OCI-LY3 (cell line): ENCODE measurements around the gene MPIG6B.

ENCODE experiments used
- H2AFZ ChIP-seq: fragments of 200-600, 300-600 bp; shearing (Covaris generic); 2 replicates; pipeline ENCODE4 v1.6.0; 2014; ENCODE audit warnings: antibody characterized with exemption, low read depth, low read length
- H3K27ac ChIP-seq: fragments of 200-600, 300-600 bp; sonication (generic); 2 replicates; pipeline ENCODE4 v1.5.1; 2014; ENCODE audit warnings: mild to moderate bottlenecking, low read length, moderate library complexity, mixed read lengths
- H3K27me3 ChIP-seq: fragments of 200-600, 300-600 bp; sonication (generic); 2 replicates; pipeline ENCODE4 v1.6.1; 2014; ENCODE audit warnings: low read depth, low read length, mixed read lengths
- H3K36me3 ChIP-seq: fragments of 200-600, 300-600 bp; sonication (generic); replicated peaks from 2 replicates; pipeline ENCODE3; 2014; ENCODE audit warnings: low read depth, low read length, mixed read lengths
- H3K4me1 ChIP-seq: fragments of 300-600, 200-600 bp; sonication (generic); 2 replicates; pipeline ENCODE4 v1.6.1; 2014; ENCODE audit warnings: low read length, mixed read lengths
- H3K4me2 ChIP-seq: fragments of 200-600, 300-600 bp; sonication (generic); 2 replicates; pipeline ENCODE4 v1.6.1; 2014; ENCODE audit warnings: low read length, mixed read lengths
- H3K4me3 ChIP-seq: fragments of 300-600, 200-600 bp; sonication (generic); 2 replicates; pipeline ENCODE4 v1.5.1; 2014; ENCODE audit warnings: antibody characterized with exemption, mild to moderate bottlenecking, low read length, moderate library complexity
- H3K79me2 ChIP-seq: fragments of 300-600, 200-600 bp; shearing (Covaris generic); 2 replicates; pipeline ENCODE4 v1.6.1; 2014; ENCODE audit warnings: mild to moderate bottlenecking, low read length, mixed read lengths
- H3K9ac ChIP-seq: fragments of 300-600, 200-600 bp; shearing (Covaris generic); 2 replicates; pipeline ENCODE4 v1.6.0; 2014; ENCODE audit warnings: mild to moderate bottlenecking, low read length, moderate library complexity
- H3K9me3 ChIP-seq: fragments of 200-600, 300-600 bp; shearing (Covaris generic); 2 replicates; pipeline ENCODE4 v1.6.1; 2014; ENCODE audit warnings: low read length, mixed read lengths; ENCODE audit not compliant: insufficient read depth
- H4K20me1 ChIP-seq: fragments of 200-600, 300-600 bp; sonication (generic); 2 replicates; pipeline ENCODE4 v1.6.1; 2016; ENCODE audit warnings: low read length, mixed read lengths; ENCODE audit not compliant: insufficient read depth
- EZH2phosphoT487 ChIP-seq: fragments of 200-600 bp; shearing (Covaris generic); IDR thresholded peaks from 2 replicates; pipeline ENCODE4 v1.6.1; 2018; ENCODE audit warnings: antibody characterized with exemption, mixed run types, low read depth
- TF ChIP-seq, protein P1 (sequence below): fragments of 200-600, 300-600 bp; sonication (generic); IDR thresholded peaks from 2 replicates; pipeline ENCODE4 v1.5.1; 2014; ENCODE audit warnings: antibody characterized with exemption, low read length, low read depth

The MPIG6B gene

DNA sequence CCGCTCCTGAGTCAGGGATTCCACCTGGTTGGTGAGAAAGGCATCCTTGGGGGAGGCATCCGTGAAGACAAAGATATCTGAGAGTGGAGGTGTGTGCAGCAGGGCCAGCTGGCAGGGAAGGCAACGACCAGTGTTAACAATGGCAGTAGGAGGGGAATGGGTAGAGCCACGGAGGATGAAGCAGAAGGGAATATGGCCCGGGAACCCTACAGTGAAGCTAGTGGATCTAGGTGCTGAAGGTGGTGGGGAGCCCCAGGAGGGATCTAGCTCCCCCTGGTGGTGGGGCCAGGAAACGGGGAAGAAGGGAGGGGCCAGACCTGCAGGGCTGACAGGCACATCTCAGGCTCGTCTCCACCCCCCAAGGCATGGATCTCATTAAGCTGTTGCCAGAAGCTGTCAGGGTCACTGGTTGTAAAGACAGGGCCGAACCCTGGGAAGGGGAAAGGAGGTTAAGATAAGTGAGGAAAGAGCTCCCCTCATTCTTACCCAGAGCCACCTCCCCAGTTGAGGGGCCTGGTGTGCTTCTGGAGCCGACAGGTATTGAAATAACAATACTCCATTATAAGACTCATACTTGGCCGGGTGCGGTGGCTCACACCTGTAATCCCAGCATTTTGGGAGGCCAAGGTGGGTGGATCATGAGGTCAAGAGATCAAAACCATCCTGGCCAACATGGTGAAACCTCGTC is 46.7 kb downstream of the MPIG6B start:
- no peak overlapping the region for H2AFZ ChIP-seq
- H3K9me3 ChIP-seq = no peaks in the 10 kb centered on the region
- no peak overlapping the region for H3K4me3 ChIP-seq
- no peak for TF ChIP-seq EZH2phosphoT487
- TF ChIP-seq, protein P1, sequence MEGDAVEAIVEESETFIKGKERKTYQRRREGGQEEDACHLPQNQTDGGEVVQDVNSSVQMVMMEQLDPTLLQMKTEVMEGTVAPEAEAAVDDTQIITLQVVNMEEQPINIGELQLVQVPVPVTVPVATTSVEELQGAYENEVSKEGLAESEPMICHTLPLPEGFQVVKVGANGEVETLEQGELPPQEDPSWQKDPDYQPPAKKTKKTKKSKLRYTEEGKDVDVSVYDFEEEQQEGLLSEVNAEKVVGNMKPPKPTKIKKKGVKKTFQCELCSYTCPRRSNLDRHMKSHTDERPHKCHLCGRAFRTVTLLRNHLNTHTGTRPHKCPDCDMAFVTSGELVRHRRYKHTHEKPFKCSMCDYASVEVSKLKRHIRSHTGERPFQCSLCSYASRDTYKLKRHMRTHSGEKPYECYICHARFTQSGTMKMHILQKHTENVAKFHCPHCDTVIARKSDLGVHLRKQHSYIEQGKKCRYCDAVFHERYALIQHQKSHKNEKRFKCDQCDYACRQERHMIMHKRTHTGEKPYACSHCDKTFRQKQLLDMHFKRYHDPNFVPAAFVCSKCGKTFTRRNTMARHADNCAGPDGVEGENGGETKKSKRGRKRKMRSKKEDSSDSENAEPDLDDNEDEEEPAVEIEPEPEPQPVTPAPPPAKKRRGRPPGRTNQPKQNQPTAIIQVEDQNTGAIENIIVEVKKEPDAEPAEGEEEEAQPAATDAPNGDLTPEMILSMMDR = peak; percentile 72
- no peaks in the 10 kb centered on the region for H3K27me3 ChIP-seq
- no peak overlapping the region for H3K9ac ChIP-seq
- no peak overlapping the region for H3K4me2 ChIP-seq
- no peak overlapping the region for H3K27ac ChIP-seq
- H3K4me1 ChIP-seq = no peaks in the 10 kb centered on the region
- H3K79me2 ChIP-seq = no peaks in the 10 kb centered on the region
- H3K36me3 ChIP-seq = no peaks in the 10 kb centered on the region
- no peaks in the 10 kb centered on the region for H4K20me1 ChIP-seq

DNA sequence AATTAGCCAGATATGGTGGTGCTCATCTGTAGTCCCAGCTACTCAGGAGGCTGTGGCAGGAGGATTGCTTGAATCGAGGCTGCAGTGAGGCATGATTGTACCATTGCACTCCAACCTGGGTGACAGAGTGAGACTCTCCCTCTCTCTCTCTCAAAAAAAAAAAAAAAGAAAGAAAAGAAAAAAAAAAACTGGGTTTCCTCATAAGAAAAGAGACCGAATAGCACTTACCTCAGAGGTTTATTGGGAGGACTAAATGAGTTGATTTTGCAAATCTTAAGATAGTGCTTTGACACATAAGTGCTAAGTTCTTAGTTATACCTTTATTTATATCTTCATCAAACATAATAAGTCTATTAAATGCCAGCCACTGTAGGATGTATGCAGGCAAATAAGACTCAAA is 47.7 kb downstream of the MPIG6B start:
- Histone ChIP-seq H3K9me3 (no peaks in the 10 kb centered on the region), H3K79me2 (no peaks in the 10 kb centered on the region), H3K27me3 (no peaks in the 10 kb centered on the region), H3K4me1 (no peaks in the 10 kb centered on the region), H3K4me3 (no peak overlapping the region), H3K27ac (no peak overlapping the region), H3K9ac (no peak overlapping the region), H3K36me3 (no peaks in the 10 kb centered on the region), H4K20me1 (no peaks in the 10 kb centered on the region), H3K4me2 (no peak overlapping the region), H2AFZ (no peak overlapping the region)
- no peak for TF ChIP-seq EZH2phosphoT487
- TF ChIP-seq, protein P1 = no peak

DNA sequence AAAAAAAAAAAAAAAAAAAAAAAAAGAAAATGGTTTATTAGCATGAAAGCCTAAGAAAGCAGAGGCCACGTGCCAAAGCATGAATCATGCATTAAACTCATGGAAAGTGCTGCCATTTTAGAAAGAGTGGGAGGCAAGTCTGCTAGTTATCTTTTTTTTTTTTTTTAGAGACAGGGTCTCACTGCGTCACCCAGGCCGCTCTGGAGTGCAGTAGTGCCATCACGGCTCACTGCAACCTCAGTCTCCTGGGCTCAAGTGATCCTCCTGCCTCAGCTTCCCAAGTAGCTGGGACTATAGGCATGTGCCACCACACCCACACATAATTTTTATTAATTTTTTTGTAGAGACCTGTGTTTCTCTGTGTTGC is 48.8 kb downstream of the MPIG6B start:
- peaks cover 2% of the 10 kb centered on the region for H3K4me1 ChIP-seq
- TF ChIP-seq EZH2phosphoT487 = no peak
- TF ChIP-seq, protein P1 = no peak
- no peak overlapping the region for H3K4me3 ChIP-seq
- no peak overlapping the region for H3K9ac ChIP-seq
- no peak overlapping the region for H2AFZ ChIP-seq
- H4K20me1 ChIP-seq = no peaks in the 10 kb centered on the region
- no peak overlapping the region for H3K27ac ChIP-seq
- no peaks in the 10 kb centered on the region for H3K36me3 ChIP-seq
- no peaks in the 10 kb centered on the region for H3K9me3 ChIP-seq
- H3K79me2 ChIP-seq = no peaks in the 10 kb centered on the region
- H3K4me2 ChIP-seq = no peak overlapping the region
- no peaks in the 10 kb centered on the region for H3K27me3 ChIP-seq

DNA sequence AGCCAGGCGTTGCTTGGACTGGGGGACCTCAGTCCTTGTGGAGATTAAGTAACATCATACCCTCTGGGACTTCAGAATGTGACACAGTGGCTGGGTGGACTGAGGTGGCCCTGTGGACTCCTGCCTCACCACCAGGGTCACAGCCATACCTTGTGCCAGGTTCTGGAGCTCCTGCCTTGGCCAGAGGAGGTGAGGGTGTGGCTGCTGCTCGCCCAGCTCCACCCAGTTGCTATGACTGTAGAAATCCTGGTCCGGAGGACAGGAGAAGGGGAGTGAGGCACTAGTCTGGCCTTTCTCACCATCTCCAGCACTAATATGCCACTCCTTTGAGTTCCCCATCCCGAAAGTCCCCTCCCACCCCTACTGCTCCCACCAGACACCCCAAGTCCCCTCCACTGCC is 52.0 kb downstream of the MPIG6B start:
- peaks cover 7% of the 10 kb centered on the region for H3K4me1 ChIP-seq
- H4K20me1 ChIP-seq = no peaks in the 10 kb centered on the region
- no peak overlapping the region for H3K27ac ChIP-seq
- H3K4me3 ChIP-seq = no peak overlapping the region
- H2AFZ ChIP-seq = no peak overlapping the region
- no peaks in the 10 kb centered on the region for H3K27me3 ChIP-seq
- H3K79me2 ChIP-seq = no peaks in the 10 kb centered on the region
- no peak overlapping the region for H3K4me2 ChIP-seq
- no peaks in the 10 kb centered on the region for H3K36me3 ChIP-seq
- TF ChIP-seq, protein P1 = no peak
- no peak for TF ChIP-seq EZH2phosphoT487
- no peak overlapping the region for H3K9ac ChIP-seq
- no peaks in the 10 kb centered on the region for H3K9me3 ChIP-seq
